CD4-positive, alpha-beta T cell treated with Interleukin-15 for 4 hours (primary cell): ENCODE data around the gene TUFT1.

Source experiments
- DNase-seq: peaks from one replicate; pipeline ENCODE4 v3.0.0-alpha.2; 2020; ENCODE audit warnings: low spot score

The TUFT1 gene

GRCh38 chr1:151540021-151540981 is at the start of gene TUFT1:
TSS of gene TUFT1 (plus strand) at chr1:151540309. CDS start at chr1:151540367, 58 bp downstream.
- peak; percentile 92 for DNase-seq

GRCh38 chr1:151491641-151492040 is 48.5 kb upstream of the TUFT1 start:
- no peak for DNase-seq

GRCh38 chr1:151492120-151492519 is 48.0 kb upstream of the TUFT1 start:
- DNase-seq: no peak

GRCh38 chr1:151493042-151493441 is 47.1 kb upstream of the TUFT1 start:
- DNase-seq: no peak

GRCh38 chr1:151494741-151495281 is 45.3 kb upstream of the TUFT1 start:
- no peak for DNase-seq

GRCh38 chr1:151495316-151495715 is 44.8 kb upstream of the TUFT1 start:
- no peak for DNase-seq

GRCh38 chr1:151499365-151499764 is 40.7 kb upstream of the TUFT1 start:
- DNase-seq: no peak

- DNase-seq: no peak
Measured at GRCh38 chr1:151499930-151500329, 40.2 kb upstream of the TUFT1 start.

- DNase-seq: no peak
Measured at GRCh38 chr1:151501474-151501873, 38.6 kb upstream of the TUFT1 start.

- no peak for DNase-seq
Measured at GRCh38 chr1:151502035-151502700, 37.9 kb upstream of the TUFT1 start.

GRCh38 chr1:151502859-151503780 is 37.0 kb upstream of the TUFT1 start:
- DNase-seq: no peak

- no peak for DNase-seq
Measured at GRCh38 chr1:151504252-151504651, 35.9 kb upstream of the TUFT1 start.

GRCh38 chr1:151504759-151505158 is 35.4 kb upstream of the TUFT1 start:
- DNase-seq: no peak

- DNase-seq: no peak
Measured at GRCh38 chr1:151508833-151509232, 31.3 kb upstream of the TUFT1 start.

GRCh38 chr1:151509350-151510019 is 30.6 kb upstream of the TUFT1 start:
- DNase-seq: no peak

- DNase-seq: no peak
Measured at GRCh38 chr1:151510020-151510405, 30.1 kb upstream of the TUFT1 start.

GRCh38 chr1:151510614-151510956 is 29.5 kb upstream of the TUFT1 start:
- no peak for DNase-seq

- DNase-seq: peak; percentile 88
Measured at GRCh38 chr1:151510957-151511635, 29.0 kb upstream of the TUFT1 start, which contains the start of gene CGN. TSS of gene CGN (plus strand) at chr1:151511387. CDS start at chr1:151518520, 7,133 bp downstream.

GRCh38 chr1:151511636-151512215 is 28.4 kb upstream of the TUFT1 start:
- no peak for DNase-seq

- no peak for DNase-seq
Measured at GRCh38 chr1:151512326-151512725, 27.8 kb upstream of the TUFT1 start.
